PFSK-1 (cell line): ENCODE results near the gene NRCAM.

Experiments
- POLR2AphosphoS5 ChIP-seq: IDR thresholded peaks from 2 replicates; pipeline ENCODE4 v1.6.1; 2012; ENCODE audit warnings: low read depth, mild to moderate bottlenecking, control low read depth, low read length, moderate library complexity
- REST ChIP-seq, 2 experiments: IDR thresholded peaks; 2 replicates each; pipeline versions ENCODE4 v1.6.1 to v1.8.0; 2011 to 2012; ENCODE audit warnings: low read depth in 2 of 2, low read length in 2 of 2, control low read depth in 1 of 2, inconsistent platforms in 1 of 2, mild to moderate bottlenecking in 1 of 2, moderate library complexity in 1 of 2; ENCODE audit not compliant: insufficient read depth in 1 of 2
- SIN3A ChIP-seq: IDR thresholded peaks from 2 replicates; pipeline ENCODE4 v1.6.1; 2012; ENCODE audit warnings: mild to moderate bottlenecking, low read length, moderate library complexity, borderline replicate concordance; ENCODE audit not compliant: insufficient read depth
- TAF1 ChIP-seq: IDR thresholded peaks from 2 replicates; pipeline ENCODE4 v1.6.1; 2012; ENCODE audit warnings: low read length, control low read depth, borderline replicate concordance; ENCODE audit not compliant: insufficient read depth

GRCh38 chr7:108197371-108198091 is 258.7 kb downstream of the NRCAM start:
- no peak for TF ChIP-seq TAF1
- TF ChIP-seq POLR2AphosphoS5 = no peak
- TF ChIP-seq SIN3A = no peak
- TF ChIP-seq REST (IDR thresholded peaks at IDR 0.05; ENCODE audit: insufficient read depth in 1 of 2, low read depth in 2 of 2, low read length in 2 of 2) = no peak
